OCI-LY1 (cell line): ENCODE results near the gene DTNB.

Experiments
- CTCF ChIP-seq: fragments of 200-600 bp; sonication (generic), shearing (Covaris generic); IDR thresholded peaks from 2 replicates; pipeline ENCODE4 v1.5.1; 2017; ENCODE audit warnings: mild to moderate bottlenecking, antibody characterized with exemption, low read length, moderate library complexity, mixed read lengths
- EZH2 ChIP-seq: fragments of 200-600 bp; sonication (generic), shearing (Covaris generic); IDR thresholded peaks from 2 replicates; pipeline ENCODE4 v1.8.0; 2017; ENCODE audit warnings: borderline replicate concordance, mixed run types, mild to moderate bottlenecking, antibody characterized with exemption, low read length, moderate library complexity, mixed read lengths

GRCh38 chr2:25424426-25425028 lies 248.8 kb downstream of the DTNB start:
- no peak for TF ChIP-seq CTCF
- no peak for TF ChIP-seq EZH2
